ENCODE data around the gene ATP6V0B. TPM values are rescaled to one million over a fixed set of nuclear protein-coding genes. Genes with fewer than 3 reads are reported as not detected.

Gene ATP6V0B
- polyA plus RNA-seq, 1 donor, result 113 TPM

DNA sequence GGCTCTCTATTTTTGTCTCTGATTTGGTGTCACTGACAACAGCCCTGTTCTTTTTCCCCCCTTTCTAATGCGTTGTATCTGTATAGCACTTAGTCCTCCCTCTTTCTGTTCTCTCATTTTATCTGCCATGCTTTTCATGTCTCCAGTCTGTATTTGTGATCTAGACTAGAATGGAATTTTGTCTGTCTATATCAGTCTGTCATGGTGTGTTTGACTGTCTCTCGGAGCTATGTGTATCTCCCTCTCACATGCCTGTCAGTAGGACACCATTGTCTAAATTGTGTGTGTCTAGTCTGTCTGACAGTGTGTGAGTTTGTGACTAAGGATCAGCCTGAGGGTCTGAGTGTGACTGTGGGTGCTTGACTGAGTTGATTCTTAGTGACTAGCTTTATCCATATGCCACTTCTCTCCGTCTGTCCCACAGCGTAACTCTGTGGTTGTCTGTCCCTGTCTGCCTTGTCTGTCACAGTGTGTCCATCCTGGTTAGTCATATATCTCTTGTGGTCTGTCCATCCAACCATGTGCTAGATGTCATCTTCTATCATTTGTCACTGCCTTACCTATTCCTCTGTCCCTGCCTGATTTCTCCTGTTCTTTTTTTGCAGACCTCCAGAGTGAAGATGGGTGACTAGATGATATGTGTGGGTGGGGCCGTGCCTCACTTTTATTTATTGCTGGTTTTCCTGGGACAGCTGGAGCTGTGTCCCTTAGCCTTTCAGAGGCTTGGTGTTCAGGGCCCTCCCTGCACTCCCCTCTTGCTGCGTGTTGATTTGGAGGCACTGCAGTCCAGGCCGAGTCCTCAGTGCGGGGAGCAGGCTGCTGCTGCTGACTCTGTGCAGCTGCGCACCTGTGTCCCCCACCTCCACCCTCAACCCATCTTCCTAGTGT is 2.9 kb downstream of the ATP6V0B start:
- no CpG with 5 or more reads among the region's 9 CpGs for WGBS (ENCODE audit: insufficient coverage, low lambda C conversion rate)
- no peak overlapping the region for H3K27ac ChIP-seq (ENCODE audit: low read length)
- H3K27me3 ChIP-seq (ENCODE audit: control insufficient read depth, insufficient read depth, low read length), result no peaks in the 10 kb centered on the region
- no peak for DNase-seq
- peaks cover 40% of the 10 kb centered on the region for H3K4me1 ChIP-seq (ENCODE audit: control insufficient read depth, insufficient read depth, low read length)
- H3K9me3 ChIP-seq (ENCODE audit: control insufficient read depth, low read depth, low read length), result no peaks in the 10 kb centered on the region
- no peak overlapping the region for H3K4me3 ChIP-seq (ENCODE audit: low read length)
- H3K36me3 ChIP-seq (ENCODE audit: control insufficient read depth, insufficient read depth, low read length), result peaks cover 31% of the 10 kb centered on the region

DNA sequence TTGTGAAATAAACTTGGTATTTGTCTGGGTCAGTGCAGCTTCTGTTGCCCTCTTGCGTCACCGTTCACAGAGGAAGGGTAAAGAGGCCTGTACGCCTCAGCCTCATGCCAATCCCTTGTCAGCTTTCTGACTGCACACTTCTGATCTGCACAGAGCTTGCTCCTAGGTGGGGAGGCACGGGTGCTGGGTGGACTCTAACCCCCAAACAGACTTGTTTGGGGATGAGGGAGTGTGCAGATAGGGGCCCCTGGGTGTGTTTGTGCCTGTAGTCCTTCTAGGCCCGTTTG is 3.4 kb downstream of the ATP6V0B start:
- peaks cover 40% of the 10 kb centered on the region for H3K4me1 ChIP-seq (ENCODE audit: control insufficient read depth, insufficient read depth, low read length)
- WGBS (ENCODE audit: insufficient coverage, low lambda C conversion rate), result no CpG with 5 or more reads among the region's 5 CpGs
- H3K36me3 ChIP-seq (ENCODE audit: control insufficient read depth, insufficient read depth, low read length), result peaks cover 31% of the 10 kb centered on the region

GRCh38 chr1:43978551-43979260 is 3.9 kb downstream of the ATP6V0B start, which contains the start of gene B4GALT2:
TSS of gene B4GALT2 (plus strand) at chr1:43979210. CDS start at chr1:43981161, 1,951 bp downstream.
- peaks cover 31% of the 10 kb centered on the region for H3K36me3 ChIP-seq (ENCODE audit: control insufficient read depth, insufficient read depth, low read length)
- H3K4me3 ChIP-seq (ENCODE audit: low read length), result peak within 1 kb of the TSS; percentile 68
- H3K9me3 ChIP-seq (ENCODE audit: control insufficient read depth, low read depth, low read length), result no peaks in the 10 kb centered on the region
- peak in 1 of 2 donors; percentile 65 for DNase-seq
- no peaks in the 10 kb centered on the region for H3K27me3 ChIP-seq (ENCODE audit: control insufficient read depth, insufficient read depth, low read length)
- WGBS (ENCODE audit: insufficient coverage, low lambda C conversion rate), result no CpG with 5 or more reads among the region's 54 CpGs
- peak within 1 kb of the TSS; percentile 28 for H3K27ac ChIP-seq (ENCODE audit: low read length)
- H3K4me1 ChIP-seq (ENCODE audit: control insufficient read depth, insufficient read depth, low read length), result peaks cover 40% of the 10 kb centered on the region

More for the DNA sequence above, 3.4 kb downstream of the ATP6V0B start:
- H3K4me3 ChIP-seq (ENCODE audit: low read length), result peak overlapping the region; percentile 68
- no peaks in the 10 kb centered on the region for H3K27me3 ChIP-seq (ENCODE audit: control insufficient read depth, insufficient read depth, low read length)
- no peak for DNase-seq
- H3K9me3 ChIP-seq (ENCODE audit: control insufficient read depth, low read depth, low read length), result no peaks in the 10 kb centered on the region
- H3K27ac ChIP-seq (ENCODE audit: low read length), result no peak overlapping the region

DNA sequence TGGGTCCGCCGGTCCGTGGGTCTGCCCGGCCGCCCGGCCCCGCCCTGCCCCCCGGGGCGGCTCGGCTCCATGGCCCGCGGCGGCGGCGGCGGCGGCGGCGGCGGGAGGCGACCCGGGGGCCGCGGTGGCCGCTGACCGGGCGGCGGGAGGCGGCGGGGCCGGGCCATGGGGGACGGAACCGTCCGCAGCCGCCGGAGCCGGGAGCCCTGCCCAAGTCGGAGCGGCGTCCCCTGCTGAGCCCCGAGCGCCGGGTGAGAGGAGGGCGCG is 4.4 kb downstream of the ATP6V0B start:
- no CpG with 5 or more reads among the region's 45 CpGs for WGBS (ENCODE audit: insufficient coverage, low lambda C conversion rate)
- no peaks in the 10 kb centered on the region for H3K27me3 ChIP-seq (ENCODE audit: control insufficient read depth, insufficient read depth, low read length)
- no peak overlapping the region for H3K27ac ChIP-seq (ENCODE audit: low read length)
- no peak for DNase-seq
- H3K4me3 ChIP-seq (ENCODE audit: low read length), result peak overlapping the region; percentile 45
- H3K9me3 ChIP-seq (ENCODE audit: control insufficient read depth, low read depth, low read length), result no peaks in the 10 kb centered on the region
- H3K36me3 ChIP-seq (ENCODE audit: control insufficient read depth, insufficient read depth, low read length), result peaks cover 31% of the 10 kb centered on the region
- H3K4me1 ChIP-seq (ENCODE audit: control insufficient read depth, insufficient read depth, low read length), result peaks cover 40% of the 10 kb centered on the region

DNA sequence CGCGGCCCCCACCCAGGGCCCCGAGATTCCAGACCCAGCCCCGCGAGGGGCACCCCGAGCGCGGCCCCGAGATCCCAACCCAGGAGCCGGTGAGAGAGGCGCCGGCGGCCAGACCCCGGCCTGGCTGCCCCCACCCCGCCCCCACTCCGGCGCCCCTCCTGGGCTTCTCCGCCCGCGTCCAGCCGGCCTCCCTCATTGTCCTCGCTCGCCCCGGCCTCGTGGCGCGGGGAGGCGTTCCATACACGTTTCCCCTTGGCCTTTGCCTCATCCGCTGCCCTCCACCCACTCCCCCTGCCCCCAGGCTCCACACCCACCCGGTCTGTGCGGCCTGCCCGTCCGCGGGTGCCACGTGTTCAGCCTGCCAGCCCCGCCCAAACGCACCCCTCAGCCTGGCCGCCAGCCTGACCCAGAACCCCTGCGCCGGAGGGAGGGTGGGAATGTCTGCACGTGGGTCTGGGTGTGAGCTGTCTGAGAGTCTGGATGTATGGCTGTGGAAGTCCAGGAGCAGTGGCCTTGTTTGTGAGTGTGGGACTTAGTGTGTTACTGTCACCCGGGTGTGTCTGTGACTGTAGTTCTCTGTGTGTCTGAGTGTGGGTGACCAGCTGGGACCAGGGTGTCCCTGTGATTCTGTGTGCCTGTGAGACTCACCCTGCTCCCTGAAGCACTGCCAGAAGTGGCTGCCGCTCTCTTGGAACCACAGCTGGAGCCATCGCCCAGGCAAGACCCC is 4.9 kb downstream of the ATP6V0B start:
- Histone ChIP-seq H3K4me1 (ENCODE audit: control insufficient read depth, insufficient read depth, low read length) (peaks cover 40% of the 10 kb centered on the region), H3K27ac (ENCODE audit: low read length) (peak overlapping the region; percentile 28), H3K36me3 (ENCODE audit: control insufficient read depth, insufficient read depth, low read length) (peaks cover 34% of the 10 kb centered on the region), H3K9me3 (ENCODE audit: control insufficient read depth, low read depth, low read length) (no peaks in the 10 kb centered on the region), H3K27me3 (ENCODE audit: control insufficient read depth, insufficient read depth, low read length) (no peaks in the 10 kb centered on the region), H3K4me3 (ENCODE audit: low read length) (peak overlapping the region; percentile 45)
- peak; percentile 68 to 82 for DNase-seq
- WGBS (ENCODE audit: insufficient coverage, low lambda C conversion rate), result no CpG with 5 or more reads among the region's 45 CpGs

GRCh38 chr1:43980255-43981134 is 5.7 kb downstream of the ATP6V0B start:
- H3K27ac ChIP-seq (ENCODE audit: low read length), result peak overlapping the region; percentile 28
- peak in 1 of 2 donors; percentile 24 for DNase-seq
- H3K27me3 ChIP-seq (ENCODE audit: control insufficient read depth, insufficient read depth, low read length), result no peaks in the 10 kb centered on the region
- peak overlapping the region; percentile 45 for H3K4me3 ChIP-seq (ENCODE audit: low read length)
- H3K4me1 ChIP-seq (ENCODE audit: control insufficient read depth, insufficient read depth, low read length), result peaks cover 40% of the 10 kb centered on the region
- no peaks in the 10 kb centered on the region for H3K9me3 ChIP-seq (ENCODE audit: control insufficient read depth, low read depth, low read length)
- no CpG with 5 or more reads among the region's 13 CpGs for WGBS (ENCODE audit: insufficient coverage, low lambda C conversion rate)
- peaks cover 40% of the 10 kb centered on the region for H3K36me3 ChIP-seq (ENCODE audit: control insufficient read depth, insufficient read depth, low read length)

- Histone ChIP-seq H3K27me3 (ENCODE audit: control insufficient read depth, insufficient read depth, low read length) (no peaks in the 10 kb centered on the region), H3K4me1 (ENCODE audit: control insufficient read depth, insufficient read depth, low read length) (peaks cover 37% of the 10 kb centered on the region), H3K4me3 (ENCODE audit: low read length) (no peak overlapping the region), H3K9me3 (ENCODE audit: control insufficient read depth, low read depth, low read length) (no peaks in the 10 kb centered on the region), H3K27ac (ENCODE audit: low read length) (no peak overlapping the region), H3K36me3 (ENCODE audit: control insufficient read depth, insufficient read depth, low read length) (peaks cover 42% of the 10 kb centered on the region)
- no peak for DNase-seq
- WGBS (ENCODE audit: insufficient coverage, low lambda C conversion rate), result no CpG with 5 or more reads among the region's 20 CpGs
These were observed 6.4 kb downstream of the ATP6V0B start for GRCh38 chr1:43981135-43981491.

- no peak overlapping the region for H3K27ac ChIP-seq (ENCODE audit: low read length)
- no CpG with 5 or more reads among the region's 20 CpGs for WGBS (ENCODE audit: insufficient coverage, low lambda C conversion rate)
- no peak for DNase-seq
- no peaks in the 10 kb centered on the region for H3K9me3 ChIP-seq (ENCODE audit: control insufficient read depth, low read depth, low read length)
- H3K27me3 ChIP-seq (ENCODE audit: control insufficient read depth, insufficient read depth, low read length), result no peaks in the 10 kb centered on the region
- peaks cover 37% of the 10 kb centered on the region for H3K4me1 ChIP-seq (ENCODE audit: control insufficient read depth, insufficient read depth, low read length)
- H3K4me3 ChIP-seq (ENCODE audit: low read length), result no peak overlapping the region
- H3K36me3 ChIP-seq (ENCODE audit: control insufficient read depth, insufficient read depth, low read length), result peaks cover 37% of the 10 kb centered on the region
These were observed 6.9 kb downstream of the ATP6V0B start for GRCh38 chr1:43981636-43982035.

GRCh38 chr1:43982241-43982640 is 7.5 kb downstream of the ATP6V0B start:
- Histone ChIP-seq H3K27ac (ENCODE audit: low read length) (no peak overlapping the region), H3K27me3 (ENCODE audit: control insufficient read depth, insufficient read depth, low read length) (no peaks in the 10 kb centered on the region), H3K36me3 (ENCODE audit: control insufficient read depth, insufficient read depth, low read length) (peaks cover 31% of the 10 kb centered on the region), H3K4me3 (ENCODE audit: low read length) (no peak overlapping the region), H3K9me3 (ENCODE audit: control insufficient read depth, low read depth, low read length) (no peaks in the 10 kb centered on the region), H3K4me1 (ENCODE audit: control insufficient read depth, insufficient read depth, low read length) (peaks cover 38% of the 10 kb centered on the region)
- 100% methylated on average over 2 of the region's 8 CpGs for WGBS (ENCODE audit: insufficient coverage, low lambda C conversion rate)
- no peak for DNase-seq

- Histone ChIP-seq H3K4me3 (ENCODE audit: low read length) (no peak overlapping the region), H3K27ac (ENCODE audit: low read length) (no peak overlapping the region), H3K9me3 (ENCODE audit: control insufficient read depth, low read depth, low read length) (no peaks in the 10 kb centered on the region), H3K4me1 (ENCODE audit: control insufficient read depth, insufficient read depth, low read length) (peaks cover 41% of the 10 kb centered on the region), H3K36me3 (ENCODE audit: control insufficient read depth, insufficient read depth, low read length) (peaks cover 25% of the 10 kb centered on the region), H3K27me3 (ENCODE audit: control insufficient read depth, insufficient read depth, low read length) (no peaks in the 10 kb centered on the region)
- no peak for DNase-seq
- WGBS (ENCODE audit: insufficient coverage, low lambda C conversion rate), result no CpG with 5 or more reads among the region's 15 CpGs
These were observed 8.0 kb downstream of the ATP6V0B start for GRCh38 chr1:43982808-43983207.
